Globus pallidus (tissue), 1 donor: Measurements from ENCODE around the gene DAPK1.
"Not testable (repeated sequence)": the region's sequence is repeated elsewhere in the genome, so short reads cannot be mapped to it uniquely, and the experiment has no call there.

Source experiments
- DNase-seq: peaks from one replicate; pipeline ENCODE4 v3.0.0-alpha.2; 2015; ENCODE audit warnings: low spot score

DAPK1 gene

DNA sequence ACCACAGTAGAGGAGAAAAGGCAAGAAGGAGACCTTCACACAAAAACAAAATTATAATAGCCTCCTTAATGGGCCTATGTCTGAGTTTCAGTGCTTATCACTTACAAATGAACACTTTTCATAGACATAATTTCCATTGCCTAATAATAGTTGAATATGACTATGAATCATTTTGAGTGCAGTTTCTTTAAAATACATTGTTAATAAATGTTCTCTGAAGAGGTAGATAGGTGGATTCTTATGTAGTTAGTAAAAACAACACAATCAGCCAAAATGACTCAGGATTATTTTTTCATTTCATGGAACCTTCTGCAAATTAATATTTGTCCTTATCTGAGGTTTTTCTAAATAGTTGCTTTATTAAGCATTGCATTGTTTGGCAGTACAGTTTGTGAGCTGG, 45.6 kb downstream of the DAPK1 start:
- no peak for DNase-seq

DNA sequence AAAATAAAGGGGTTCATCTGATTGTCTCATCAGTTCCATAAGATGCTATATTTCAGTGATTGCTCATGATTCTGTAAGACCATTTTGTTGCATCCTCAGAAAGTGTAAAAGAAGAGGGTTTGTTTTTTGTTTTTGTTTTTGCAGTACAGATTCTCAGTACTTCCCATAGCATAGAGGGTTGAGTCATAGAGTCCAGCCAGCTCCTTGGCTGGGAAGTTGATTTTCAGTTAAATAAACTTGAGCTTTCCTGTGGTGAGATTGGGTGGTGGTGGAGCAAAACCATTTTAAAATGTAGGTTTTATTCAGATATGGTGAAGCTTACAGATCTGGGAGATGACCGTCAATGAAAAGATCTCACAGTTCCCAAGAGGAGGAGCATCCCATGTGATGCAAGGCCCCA, 48.2 kb downstream of the DAPK1 start:
- DNase-seq, result no peak

DNA sequence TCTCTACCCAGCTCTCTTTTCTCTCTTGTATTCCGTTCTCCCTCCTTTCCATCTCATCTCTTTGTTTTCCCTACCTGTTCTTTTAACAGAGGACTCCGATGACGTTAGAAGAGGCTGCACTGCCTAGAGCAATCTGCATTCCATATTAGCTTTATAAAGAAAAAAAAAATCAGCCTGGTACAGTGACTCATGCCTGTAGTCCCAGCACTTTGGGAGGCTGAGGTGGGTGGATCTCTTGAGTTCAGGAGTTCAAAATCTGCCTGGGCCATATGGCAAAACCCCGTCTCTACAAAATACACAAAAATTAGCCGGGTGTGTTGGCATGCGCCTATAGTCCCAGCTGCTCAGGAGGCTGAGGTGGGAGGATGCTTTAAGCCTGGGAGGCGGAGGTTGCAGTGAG, 49.0 kb downstream of the DAPK1 start:
- DNase-seq, result no peak

- DNase-seq, result no peak
Observed at GRCh38 chr9:87547671-87548081, 50.0 kb downstream of the DAPK1 start.

GRCh38 chr9:87548159-87548558, 50.5 kb downstream of the DAPK1 start:
- no peak for DNase-seq

DNA sequence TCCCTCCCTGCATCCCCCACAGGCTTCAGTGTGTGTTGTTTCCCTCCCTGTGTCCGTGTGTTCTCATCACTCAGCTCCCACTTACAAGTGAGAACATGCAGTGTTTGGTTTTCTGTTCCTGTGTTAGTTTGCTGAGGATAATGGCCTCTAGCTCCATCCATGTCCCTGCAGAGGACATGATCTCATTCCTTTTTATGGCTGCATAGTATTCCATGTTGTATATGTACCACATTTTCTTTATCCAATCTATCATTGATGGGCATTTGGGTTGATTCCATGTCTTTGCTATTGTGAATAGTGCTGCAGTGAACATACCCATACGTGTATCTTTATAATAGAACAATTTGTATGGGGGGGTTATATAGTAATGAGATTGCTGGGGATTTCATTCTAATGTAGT, 51.4 kb downstream of the DAPK1 start:
- DNase-seq, result not testable (repeated sequence)

GRCh38 chr9:87549791-87550190, 52.1 kb downstream of the DAPK1 start:
- DNase-seq, result no peak

GRCh38 chr9:87550253-87550954, 52.7 kb downstream of the DAPK1 start:
- DNase-seq, result no peak

DNA sequence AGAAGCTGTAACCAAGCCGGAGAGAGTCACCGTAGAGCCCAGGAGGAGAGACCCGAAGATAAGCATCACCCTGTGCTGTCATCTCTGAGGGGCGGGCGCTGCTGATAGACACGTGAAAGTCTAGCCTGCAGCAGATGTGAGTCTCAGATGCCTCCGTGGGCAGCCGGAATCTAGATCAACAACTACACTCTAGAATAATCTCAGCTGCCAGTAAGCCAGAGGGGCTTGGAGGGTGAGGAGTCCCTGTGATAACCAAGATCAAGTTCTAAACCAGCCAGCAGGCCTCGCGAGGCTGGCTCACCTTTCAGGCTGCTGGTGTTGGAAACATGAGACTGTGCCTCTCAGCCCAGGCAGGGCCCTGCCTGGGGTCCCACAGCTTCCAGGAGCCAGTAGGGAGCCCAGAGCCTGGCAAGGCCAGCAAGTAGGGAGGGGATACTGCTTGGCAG, 54.1 kb downstream of the DAPK1 start:
- DNase-seq, result no peak

DNA sequence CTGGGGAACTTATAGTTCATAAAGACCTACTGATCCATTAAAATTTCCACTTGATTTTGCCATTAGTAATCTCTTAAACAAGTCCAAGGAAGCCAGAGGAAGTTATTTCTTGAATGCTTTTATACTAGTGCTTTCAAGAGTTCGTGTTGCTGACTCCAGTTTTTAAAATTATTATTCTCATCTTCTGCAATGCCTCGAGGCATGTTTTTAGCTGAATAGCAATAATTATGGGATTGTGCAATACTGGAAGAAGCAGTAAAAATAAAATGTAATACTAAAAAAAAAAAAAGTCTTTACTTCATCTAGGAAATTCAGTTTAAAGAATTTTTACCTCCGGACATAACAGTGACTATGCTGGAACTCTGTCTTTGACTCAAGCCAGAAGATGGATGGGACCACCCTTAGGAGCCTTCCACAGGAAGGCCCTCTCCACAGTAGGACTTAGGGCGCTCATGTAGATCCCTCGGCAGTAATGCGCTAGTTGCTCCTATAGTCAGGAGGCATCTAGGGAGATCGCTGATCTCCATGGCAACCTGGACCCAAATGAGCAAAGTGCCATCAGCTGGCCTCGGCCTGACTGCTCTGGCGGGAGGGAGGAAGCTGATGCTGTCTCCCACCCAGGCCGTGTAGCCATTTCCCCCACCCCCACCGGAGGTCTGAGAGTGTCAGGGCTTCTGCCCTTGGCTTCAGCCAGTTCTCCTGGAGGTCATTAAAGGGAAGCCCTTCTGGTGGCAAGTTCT, 56.7 kb downstream of the DAPK1 start:
- no peak for DNase-seq

- no peak for DNase-seq
Observed at GRCh38 chr9:87554976-87555375, 57.3 kb downstream of the DAPK1 start.

DNA sequence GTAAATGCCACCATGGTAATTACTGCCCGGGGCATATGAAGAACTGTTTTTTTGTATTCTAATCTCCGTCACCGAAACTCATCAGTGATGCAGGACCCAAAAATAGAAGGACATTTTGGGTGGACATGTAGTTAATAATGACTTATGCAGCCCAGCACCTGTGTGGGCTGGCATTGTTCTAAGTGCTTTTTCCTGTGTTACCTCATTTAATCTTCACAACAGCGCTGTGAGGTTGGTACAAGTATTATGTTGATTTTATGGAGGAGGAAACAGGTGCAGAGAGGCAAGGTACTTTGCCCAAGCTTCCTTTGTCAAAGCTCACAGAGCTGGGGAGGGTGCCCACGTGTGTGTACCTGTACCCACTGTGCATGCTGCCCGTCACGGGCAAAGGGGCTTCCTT, 58.4 kb downstream of the DAPK1 start:
- no peak for DNase-seq

DNA sequence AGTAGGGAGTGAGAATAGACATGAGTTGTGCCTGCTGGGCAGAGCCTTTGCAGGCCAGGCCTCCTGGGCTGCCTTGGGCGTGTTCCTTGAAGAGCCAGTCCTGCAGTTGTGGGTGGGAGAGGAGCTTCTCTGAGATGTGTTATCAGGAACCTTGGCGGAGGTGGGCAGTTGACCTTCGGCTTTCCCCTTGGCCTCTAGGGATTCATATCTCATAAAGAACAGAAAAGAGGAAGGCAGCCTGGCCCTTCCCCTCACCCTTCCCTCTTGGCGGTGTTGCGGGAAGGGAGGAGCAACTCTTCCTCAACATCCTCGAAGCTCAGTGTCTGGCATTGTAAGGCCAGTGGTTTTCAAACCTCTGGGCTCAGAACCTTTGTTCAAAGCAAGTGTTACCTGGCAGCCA, 59.2 kb downstream of the DAPK1 start:
- DNase-seq, result no peak

- no peak for DNase-seq
Observed at GRCh38 chr9:87557996-87558395, 60.3 kb downstream of the DAPK1 start.

GRCh38 chr9:87558606-87559190, 61.0 kb downstream of the DAPK1 start:
- DNase-seq, result no peak

- no peak for DNase-seq
Observed at GRCh38 chr9:87562062-87562461, 64.4 kb downstream of the DAPK1 start.

DNA sequence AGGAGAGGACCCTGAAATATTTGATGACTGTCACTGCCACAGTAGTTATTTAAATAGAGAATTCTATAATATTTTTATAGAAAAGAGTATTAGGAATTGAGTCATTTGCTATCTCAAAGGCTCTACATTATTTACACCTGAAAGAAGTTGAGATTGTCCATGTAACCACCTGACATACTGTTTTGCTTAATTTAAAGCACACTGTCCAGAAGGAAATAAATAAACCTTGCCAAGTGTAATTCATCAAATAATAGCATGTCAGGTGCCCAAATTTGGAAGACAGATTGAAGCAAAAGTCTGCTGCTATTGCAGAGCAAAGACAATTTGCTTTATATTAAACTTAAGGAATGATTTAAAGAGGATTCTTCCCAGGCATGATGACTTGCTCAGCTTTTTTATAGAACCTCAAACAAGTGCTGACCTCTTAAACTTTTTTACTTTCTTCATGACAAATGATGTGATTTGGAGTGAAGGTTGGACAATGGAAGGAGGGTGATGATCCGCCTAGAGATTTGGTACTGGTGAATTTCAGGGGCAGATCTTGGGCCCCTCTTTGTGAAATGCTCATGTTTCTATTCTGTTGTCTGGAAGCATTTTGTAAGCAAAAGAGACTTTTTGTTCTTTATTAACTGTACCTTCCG, 65.0 kb downstream of the DAPK1 start:
- DNase-seq, result no peak

GRCh38 chr9:87564111-87564510, 66.4 kb downstream of the DAPK1 start:
- no peak for DNase-seq

DNA sequence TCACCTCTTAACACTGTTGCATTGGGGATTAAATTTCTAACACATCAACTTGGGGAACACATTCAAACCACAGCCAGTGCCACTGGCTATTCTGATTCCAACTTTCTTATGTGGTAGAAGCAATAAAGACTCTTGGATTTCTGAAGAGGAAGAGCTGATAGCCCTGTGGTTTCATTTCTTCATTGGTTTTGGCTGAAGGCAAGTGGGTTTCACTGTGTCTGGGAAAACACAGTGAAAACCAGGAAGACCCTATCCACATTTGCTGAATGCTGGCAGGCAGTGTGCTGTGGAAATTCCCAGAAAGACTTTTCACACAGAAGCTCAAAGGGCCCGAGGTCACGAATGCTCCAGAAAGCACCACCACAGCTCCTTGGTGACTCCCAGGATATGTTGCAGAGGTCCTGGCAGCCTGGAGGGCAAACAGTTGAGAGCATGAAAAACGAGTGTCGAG, 67.1 kb downstream of the DAPK1 start:
- DNase-seq, result no peak

GRCh38 chr9:87567001-87567400, 69.3 kb downstream of the DAPK1 start:
- DNase-seq, result no peak

DNA sequence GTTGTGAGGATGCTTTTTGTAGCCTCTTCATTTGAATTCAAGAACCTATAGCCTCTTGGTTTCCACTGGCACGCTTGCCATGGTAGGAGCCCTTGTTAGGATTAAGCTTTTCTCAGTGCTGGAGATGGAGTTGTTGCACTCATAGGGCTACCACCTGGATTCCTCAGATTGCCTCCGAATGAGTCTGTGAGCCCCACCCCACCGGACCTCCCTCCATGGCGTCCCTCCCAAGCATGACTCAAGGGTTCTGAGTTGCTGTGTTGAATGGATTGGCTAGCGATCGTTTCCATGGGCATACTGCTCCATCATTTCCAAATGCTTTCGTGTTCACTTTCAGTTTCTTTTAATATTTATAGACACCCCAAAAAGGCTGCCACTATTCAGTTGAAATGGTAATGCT, 69.9 kb downstream of the DAPK1 start:
- no peak for DNase-seq

- DNase-seq, result no peak
Observed at GRCh38 chr9:87567983-87568382, 70.3 kb downstream of the DAPK1 start.

- DNase-seq, result no peak
Observed at GRCh38 chr9:87568401-87568800, 70.7 kb downstream of the DAPK1 start.
